ENCODE measurements around the gene AQP3.

DNA sequence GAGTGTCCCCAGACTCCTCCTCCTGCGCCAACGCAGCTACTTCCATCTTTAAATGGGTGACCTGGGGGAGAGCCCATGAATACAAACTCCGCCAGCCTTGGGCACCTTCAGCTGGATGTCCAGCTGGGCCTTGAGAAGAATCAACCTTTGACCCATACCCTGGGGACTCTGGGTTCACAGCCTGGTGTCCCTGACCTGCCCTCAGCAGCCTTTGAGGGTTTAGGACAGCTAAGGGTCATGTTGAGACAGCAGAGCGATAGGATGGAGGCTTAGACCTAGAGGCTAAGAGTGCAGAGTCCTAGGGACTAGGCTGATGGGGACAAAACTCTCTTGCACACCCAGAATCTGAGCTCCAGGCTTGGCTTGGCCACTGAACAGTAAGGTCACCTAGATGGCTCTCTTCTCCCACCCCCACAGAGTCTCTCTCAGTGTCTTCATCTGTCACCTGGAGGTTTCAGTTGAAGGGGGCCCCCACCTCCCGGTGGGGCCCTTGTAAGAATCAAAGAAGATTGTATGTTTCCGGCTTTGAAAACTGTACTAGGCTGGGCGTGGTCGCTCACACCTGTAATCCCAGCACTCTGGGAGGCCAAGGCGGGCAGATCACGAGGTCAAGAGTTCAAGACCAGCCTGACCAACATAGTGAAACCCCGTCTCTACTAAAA is 6.7 kb upstream of the AQP3 start:
- TF ChIP-seq, protein P1, sequence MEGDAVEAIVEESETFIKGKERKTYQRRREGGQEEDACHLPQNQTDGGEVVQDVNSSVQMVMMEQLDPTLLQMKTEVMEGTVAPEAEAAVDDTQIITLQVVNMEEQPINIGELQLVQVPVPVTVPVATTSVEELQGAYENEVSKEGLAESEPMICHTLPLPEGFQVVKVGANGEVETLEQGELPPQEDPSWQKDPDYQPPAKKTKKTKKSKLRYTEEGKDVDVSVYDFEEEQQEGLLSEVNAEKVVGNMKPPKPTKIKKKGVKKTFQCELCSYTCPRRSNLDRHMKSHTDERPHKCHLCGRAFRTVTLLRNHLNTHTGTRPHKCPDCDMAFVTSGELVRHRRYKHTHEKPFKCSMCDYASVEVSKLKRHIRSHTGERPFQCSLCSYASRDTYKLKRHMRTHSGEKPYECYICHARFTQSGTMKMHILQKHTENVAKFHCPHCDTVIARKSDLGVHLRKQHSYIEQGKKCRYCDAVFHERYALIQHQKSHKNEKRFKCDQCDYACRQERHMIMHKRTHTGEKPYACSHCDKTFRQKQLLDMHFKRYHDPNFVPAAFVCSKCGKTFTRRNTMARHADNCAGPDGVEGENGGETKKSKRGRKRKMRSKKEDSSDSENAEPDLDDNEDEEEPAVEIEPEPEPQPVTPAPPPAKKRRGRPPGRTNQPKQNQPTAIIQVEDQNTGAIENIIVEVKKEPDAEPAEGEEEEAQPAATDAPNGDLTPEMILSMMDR (IDR thresholded peaks at IDR 0.05), result no peak
- TF ChIP-seq POLR2A (IDR thresholded peaks at IDR 0.05), result no peak
